ENCODE measurements around the gene KSR2.

DNA sequence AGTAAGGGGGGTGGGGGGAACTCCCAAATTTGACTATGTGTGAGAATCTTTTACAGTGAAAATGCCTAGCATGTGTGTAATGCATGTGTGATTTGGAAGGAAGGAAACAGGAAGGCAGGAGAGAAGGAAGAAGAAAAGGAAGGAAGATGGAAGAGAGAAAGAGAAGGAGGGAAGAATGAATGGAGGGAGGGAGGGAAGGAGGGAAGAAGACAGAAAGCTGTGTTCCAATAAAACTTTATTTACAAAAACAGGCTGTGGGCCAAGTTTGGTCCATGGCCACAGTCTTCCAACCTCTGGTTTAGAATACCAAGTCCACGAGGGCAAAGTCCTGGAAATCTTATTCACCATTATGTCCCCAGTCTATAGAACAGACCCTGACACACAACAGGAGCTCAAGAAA is 278.9 kb downstream of the KSR2 start:
- TF ChIP-seq, protein P1, sequence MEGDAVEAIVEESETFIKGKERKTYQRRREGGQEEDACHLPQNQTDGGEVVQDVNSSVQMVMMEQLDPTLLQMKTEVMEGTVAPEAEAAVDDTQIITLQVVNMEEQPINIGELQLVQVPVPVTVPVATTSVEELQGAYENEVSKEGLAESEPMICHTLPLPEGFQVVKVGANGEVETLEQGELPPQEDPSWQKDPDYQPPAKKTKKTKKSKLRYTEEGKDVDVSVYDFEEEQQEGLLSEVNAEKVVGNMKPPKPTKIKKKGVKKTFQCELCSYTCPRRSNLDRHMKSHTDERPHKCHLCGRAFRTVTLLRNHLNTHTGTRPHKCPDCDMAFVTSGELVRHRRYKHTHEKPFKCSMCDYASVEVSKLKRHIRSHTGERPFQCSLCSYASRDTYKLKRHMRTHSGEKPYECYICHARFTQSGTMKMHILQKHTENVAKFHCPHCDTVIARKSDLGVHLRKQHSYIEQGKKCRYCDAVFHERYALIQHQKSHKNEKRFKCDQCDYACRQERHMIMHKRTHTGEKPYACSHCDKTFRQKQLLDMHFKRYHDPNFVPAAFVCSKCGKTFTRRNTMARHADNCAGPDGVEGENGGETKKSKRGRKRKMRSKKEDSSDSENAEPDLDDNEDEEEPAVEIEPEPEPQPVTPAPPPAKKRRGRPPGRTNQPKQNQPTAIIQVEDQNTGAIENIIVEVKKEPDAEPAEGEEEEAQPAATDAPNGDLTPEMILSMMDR (IDR thresholded peaks at IDR 0.05), result no peak
- TF ChIP-seq POLR2A (IDR thresholded peaks at IDR 0.05), result no peak

All from testis (tissue), 2 donors.